GM23338 (cell line): ENCODE results near the gene ULBP2. TPM values are rescaled to one million over a fixed set of nuclear protein-coding genes. Genes with fewer than 3 reads are reported as not detected.

ENCODE experiments used
- ATAC-seq: fragments of 200-7000 bp; cut with Tn5 transposase; 3 replicates; pipeline ENCODE4 v1.9.1; 2020
- DNase-seq: peaks from one replicate; pipeline ENCODE4 v3.0.0-alpha.2; 2015; ENCODE audit warnings: low spot score
- H2AFZ ChIP-seq: fragments of 200-600 bp; sonication (generic); 2 replicates; pipeline ENCODE4 v1.8.0; 2016; ENCODE audit warnings: antibody characterized with exemption, mild to moderate bottlenecking, moderate library complexity
- H3F3A ChIP-seq: fragments of 200-600 bp; sonication (generic); replicated peaks from 2 replicates; pipeline ENCODE4 v1.8.0; 2017; ENCODE audit warnings: antibody characterized with exemption, mixed run types, low read depth
- H3K27ac ChIP-seq: fragments of 200-600 bp; sonication (generic); 2 replicates; pipeline ENCODE4 v1.6.1; 2016; ENCODE audit warnings: low read depth
- H3K27me3 ChIP-seq: fragments of 200-600 bp; sonication (generic); 2 replicates; pipeline ENCODE4 v1.8.0; 2016; ENCODE audit warnings: mild to moderate bottlenecking, mixed run types, moderate library complexity; ENCODE audit not compliant: insufficient read depth
- H3K36me3 ChIP-seq: fragments of 200-600 bp; sonication (generic); 2 replicates; pipeline ENCODE4 v1.8.0; 2016; ENCODE audit warnings: mild to moderate bottlenecking; ENCODE audit not compliant: insufficient read depth
- H3K4me1 ChIP-seq: fragments of 200-600 bp; sonication (generic); 2 replicates; pipeline ENCODE4 v1.8.0; 2016; ENCODE audit warnings: mild to moderate bottlenecking, moderate library complexity; ENCODE audit not compliant: insufficient read depth
- H3K4me2 ChIP-seq: fragments of 200-600 bp; sonication (generic); 2 replicates; pipeline ENCODE4 v1.7.1; 2017; ENCODE audit warnings: mixed run types
- H3K4me3 ChIP-seq: fragments of 200-600 bp; sonication (generic); 2 replicates; pipeline ENCODE4 v1.6.1; 2016; ENCODE audit warnings: mixed run types
- H3K79me2 ChIP-seq: fragments of 200-600 bp; sonication (generic); replicated peaks from 2 replicates; pipeline ENCODE4 v1.8.0; 2017; ENCODE audit warnings: mild to moderate bottlenecking; ENCODE audit not compliant: insufficient read depth
- H3K9me2 ChIP-seq: fragments of 200-600 bp; sonication (generic); 2 replicates; pipeline ENCODE4 v1.8.0; 2017; ENCODE audit not compliant: insufficient read depth
- H4K20me1 ChIP-seq: fragments of 200-600 bp; sonication (generic); replicated peaks from 2 replicates; pipeline ENCODE4 v1.8.0; 2017; ENCODE audit warnings: mild to moderate bottlenecking; ENCODE audit not compliant: insufficient read depth
- H3K27ac Mint-ChIP-seq: 2 replicates; pipeline ENCODE4 v1.8.0; 2020; ENCODE audit warnings: inconsistent platforms, mild to moderate bottlenecking, moderate library complexity, mixed read lengths
- H3K27me3 Mint-ChIP-seq: 3 replicates; pipeline ENCODE4 v1.8.0; 2022; ENCODE audit warnings: low read depth, mild to moderate bottlenecking, moderate library complexity, mixed read lengths, inconsistent platforms; ENCODE audit not compliant: insufficient read depth, poor library complexity
- H3K36me3 Mint-ChIP-seq: 3 replicates; pipeline ENCODE4 v1.8.0; 2021; ENCODE audit warnings: low read depth, mild to moderate bottlenecking, inconsistent platforms, moderate library complexity, mixed read lengths
- H3K4me1 Mint-ChIP-seq: 3 replicates; pipeline ENCODE4 v1.8.0; 2020; ENCODE audit warnings: mild to moderate bottlenecking, inconsistent platforms, mixed read lengths
- H3K4me3 Mint-ChIP-seq: 3 replicates; pipeline ENCODE4 v1.8.0; 2021; ENCODE audit warnings: moderate library complexity, mild to moderate bottlenecking, inconsistent platforms, mixed read lengths
- H3K9me3 Mint-ChIP-seq: 3 replicates; pipeline ENCODE4 v1.8.0; 2020; ENCODE audit warnings: moderate library complexity, mild to moderate bottlenecking, inconsistent platforms, mixed read lengths
- CREB1 ChIP-seq: fragments of 250-450 bp; sonication (Bioruptor Pico); IDR thresholded peaks from 2 replicates; pipeline ENCODE4 v1.5.0; 2020; ENCODE audit warnings: low read depth, mild to moderate bottlenecking, moderate library complexity
- CTCF ChIP-seq, 2 experiments: fragments of 200-600 bp in 1 of 2; sonication (generic) in 1 of 2; conservative IDR thresholded peaks; 2 replicates each; pipeline versions ENCODE4 v1.5.1 to v1.6.1; 2016 to 2017; ENCODE audit warnings: antibody characterized with exemption in 2 of 2, low read depth in 2 of 2, mild to moderate bottlenecking in 2 of 2, moderate library complexity in 1 of 2
- ETS1 ChIP-seq: IDR thresholded peaks from 2 replicates; pipeline ENCODE4 v1.6.1; 2016; ENCODE audit warnings: antibody characterized with exemption
- EZH2 ChIP-seq: fragments of 200-600 bp; sonication (generic); IDR thresholded peaks from one replicate; pipeline ENCODE4 v1.8.0; 2017; ENCODE audit warnings: antibody characterized with exemption, mild to moderate bottlenecking, low read depth; ENCODE audit not compliant: unreplicated experiment
- EZH2phosphoT487 ChIP-seq: fragments of 200-600 bp; sonication (generic); IDR thresholded peaks from one replicate; pipeline ENCODE4 v1.8.1; 2018; ENCODE audit warnings: antibody characterized with exemption; ENCODE audit not compliant: unreplicated experiment
- JUNB ChIP-seq: IDR thresholded peaks from one replicate; pipeline ENCODE4 v1.6.1; 2016; ENCODE audit warnings: antibody characterized with exemption; ENCODE audit not compliant: unreplicated experiment
- NANOG ChIP-seq: IDR thresholded peaks from 2 replicates; pipeline ENCODE4 v1.6.1; 2016; ENCODE audit warnings: antibody characterized with exemption, borderline replicate concordance
- POLR2AphosphoS5 ChIP-seq: IDR thresholded peaks from 2 replicates; pipeline ENCODE4 v1.6.1; 2016; ENCODE audit warnings: antibody characterized with exemption, low read depth
- REST ChIP-seq: IDR thresholded peaks from one replicate; pipeline ENCODE4 v1.6.1; 2018; ENCODE audit warnings: antibody characterized with exemption; ENCODE audit not compliant: unreplicated experiment
- STAT1 ChIP-seq: IDR thresholded peaks from one replicate; pipeline ENCODE4 v1.6.1; 2016; ENCODE audit warnings: antibody characterized with exemption; ENCODE audit not compliant: unreplicated experiment
- ZNF114 ChIP-seq: fragments of 250-450 bp; sonication (Bioruptor Pico); IDR thresholded peaks from 2 replicates; pipeline ENCODE4 v1.5.0; 2020; ENCODE audit warnings: mild to moderate bottlenecking, moderate library complexity
- ZNF331 ChIP-seq: fragments of 250-450 bp; sonication (Bioruptor Pico); IDR thresholded peaks from 2 replicates; pipeline ENCODE4 v1.5.0; 2020; ENCODE audit warnings: low read depth, mild to moderate bottlenecking, moderate library complexity
- ZNF462 ChIP-seq: fragments of 250-450 bp; sonication (Bioruptor Pico); IDR thresholded peaks from 2 replicates; pipeline ENCODE4 v1.5.0; 2020; ENCODE audit warnings: mild to moderate bottlenecking, moderate library complexity
- long read RNA-seq: library from polyadenylated mRNA; unstranded; transcript quantifications from one replicate; pipeline ENCODE4 v2.0.0, GENCODE V29; 2020; ENCODE audit not compliant: unreplicated experiment
- polyA plus RNA-seq: library from polyadenylated mRNA; unstranded; fragments of >200 nt; fragmentation: Nextera tagmentation; extraction: Ambion mirVana; gene quantifications from 2 replicates; pipeline ENCODE4 v1.2.1, GENCODE V29; 2016
- total RNA-seq: library from RNA; depleted of rRNA; stranded (reverse); fragments of >200 nt; shearing (Covaris generic); gene quantifications from 2 replicates; pipeline ENCODE4 v1.2.3, GENCODE V29; 2014; rRNA removed

ULBP2 gene
- total RNA-seq (1.1 TPM in 1 of 2 replicates, not detected in the other), polyA plus RNA-seq (0.21 TPM in 1 of 2 replicates, not detected in the other)
- long read RNA-seq, partial matches to known transcripts, result 0 of 1 reads
- long read RNA-seq, other reads (novel, unspliced or antisense), result 1 of 1 reads

- TF ChIP-seq EZH2 (peak; percentile 90), POLR2AphosphoS5 (no peak), CTCF (conservative IDR thresholded peaks at IDR 0.05; ENCODE audit: low read depth in 2 of 2) (no peak), ZNF462 (CRISPR knock-in tag) (no peak), ETS1 (no peak), ZNF114 (CRISPR knock-in tag) (no peak), CREB1 (peak; percentile 75; the same call in 1 of the 2 replicates), EZH2phosphoT487 (peak; percentile 78), ZNF331 (CRISPR knock-in tag) (no peak), REST (no peak), NANOG (no peak), STAT1 (no peak), JUNB (no peak)
- Histone ChIP-seq H3K36me3 (no peaks in the 10 kb centered on the region), H3K4me1 (peaks cover 8% of the 10 kb centered on the region; the same call in 1 of the 2 replicates), H3K4me2 (peak within 1 kb of the TSS; percentile 91), H3K27ac (no peak within 1 kb of the TSS), H2AFZ (peak within 1 kb of the TSS; percentile 85), H3K27me3 (peaks cover 89% of the 10 kb centered on the region), H3K9me2 (no peaks in the 10 kb centered on the region), H3F3A (no peaks in the 10 kb centered on the region), H3K79me2 (no peaks in the 10 kb centered on the region), H3K4me3 (peak within 1 kb of the TSS; percentile 70), H4K20me1 (no peaks in the 10 kb centered on the region; the same call in 1 of the 2 replicates)
- DNase-seq (peak; percentile 83), ATAC-seq (peak; percentile 56)
- Mint-ChIP-seq H3K4me3 (peak within 1 kb of the TSS; percentile 84), H3K9me3 (peaks cover 2% of the 10 kb centered on the region), H3K36me3 (no peaks in the 10 kb centered on the region; the same call in 2 of the 3 replicates), H3K27ac (no peak within 1 kb of the TSS), H3K4me1 (peaks cover 11% of the 10 kb centered on the region), H3K27me3 (peaks cover 89% of the 10 kb centered on the region)
Measured at GRCh38 chr6:149941583-149942460, at the start of gene ULBP2. TSS of gene ULBP2 (plus strand) at chr6:149942014. CDS start at chr6:149942073, 59 bp downstream.
